ENCODE measurements around the gene VGLL4. TPM values are rescaled to one million over a fixed set of nuclear protein-coding genes. Genes with fewer than 3 reads are reported as not detected.

The VGLL4 gene
- total RNA-seq, 3 donors from 2014 or later: 42.5 to 51.3 (median 46.4) TPM

GRCh38 chr3:11554236-11554610, 89.5 kb downstream of the VGLL4 start:
- Histone ChIP-seq H3K9me3 (no peaks in the 10 kb centered on the region), H3K4me3 (no peak overlapping the region), H3K4me1 (ENCODE audit: low read depth) (peaks cover 10% of the 10 kb centered on the region), H3K36me3 (ENCODE audit: low read depth) (no peaks in the 10 kb centered on the region)
- intact Hi-C loops (cut with DNase I, micrococcal nuclease): no loop called here
- DNase-seq: peak in 1 of 3 donors; percentile 21
- ATAC-seq: no peak
- TF ChIP-seq CTCF (IDR thresholded peaks at IDR 0.05): no peak

- intact Hi-C loops (cut with DNase I, micrococcal nuclease): no loop called here
- ATAC-seq (no peak), DNase-seq (no peak)
- H3K4me1 ChIP-seq (ENCODE audit: low read depth): peaks cover 10% of the 10 kb centered on the region
- H3K9me3 ChIP-seq: no peaks in the 10 kb centered on the region
- no peak for TF ChIP-seq CTCF (IDR thresholded peaks at IDR 0.05)
- H3K36me3 ChIP-seq (ENCODE audit: low read depth): no peaks in the 10 kb centered on the region
- H3K4me3 ChIP-seq: no peak overlapping the region
Observed at GRCh38 chr3:11553436-11554235, 90.1 kb downstream of the VGLL4 start.

DNA sequence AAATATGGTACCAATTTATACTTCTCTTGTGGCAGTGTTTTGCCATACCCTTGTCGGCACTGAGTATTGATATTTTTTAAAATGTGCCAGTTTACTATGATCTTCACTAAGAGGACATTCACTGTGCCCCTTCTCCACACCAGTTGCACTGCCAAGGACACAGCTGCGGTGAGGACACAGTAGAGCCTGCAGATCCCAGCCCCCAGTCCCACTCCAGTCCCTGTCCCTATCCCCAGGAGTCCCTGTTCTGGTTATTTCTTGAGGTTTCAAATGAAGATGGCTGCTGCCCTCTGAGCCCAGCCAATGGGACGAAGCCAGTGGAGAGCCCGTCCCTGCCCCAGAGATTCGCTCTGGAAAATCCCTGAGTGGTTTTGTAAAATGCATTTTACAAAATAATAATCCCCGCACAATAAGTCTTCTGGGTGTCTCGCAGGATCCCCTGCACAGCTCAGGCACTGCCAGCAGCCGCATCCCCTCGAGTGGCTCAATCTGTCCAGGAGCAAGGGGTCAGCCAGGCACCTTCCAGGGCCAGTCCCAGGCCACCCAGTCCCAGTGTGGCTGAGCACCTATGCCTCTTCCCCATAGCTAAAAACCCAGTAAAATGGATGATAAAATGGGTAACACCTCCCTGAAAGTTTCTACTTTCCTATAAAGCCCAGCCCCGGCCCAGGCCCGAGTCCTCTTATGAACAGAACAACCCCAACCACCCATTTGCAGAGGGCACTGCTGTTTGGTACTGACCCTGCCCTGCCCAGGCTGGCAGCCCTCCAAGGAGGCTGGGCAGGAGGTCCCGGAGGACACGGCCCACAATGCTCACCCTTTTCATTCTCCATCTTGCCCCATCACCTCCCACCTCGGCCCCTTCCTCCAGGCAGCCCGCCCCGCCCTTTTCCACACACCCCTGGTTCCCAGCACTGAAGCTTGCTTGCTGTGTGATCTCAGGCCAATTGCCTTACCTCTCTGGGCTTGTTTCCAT, 91.1 kb downstream of the VGLL4 start:
- TF ChIP-seq CTCF (IDR thresholded peaks at IDR 0.05): no peak
- intact Hi-C loops (cut with DNase I, micrococcal nuclease): no loop called here
- DNase-seq: peak in 1 of 3 donors; percentile 25
- Histone ChIP-seq H3K36me3 (ENCODE audit: low read depth) (no peaks in the 10 kb centered on the region), H3K4me3 (no peak overlapping the region), H3K9me3 (no peaks in the 10 kb centered on the region), H3K4me1 (ENCODE audit: low read depth) (peaks cover 10% of the 10 kb centered on the region)
- no peak for ATAC-seq

DNA sequence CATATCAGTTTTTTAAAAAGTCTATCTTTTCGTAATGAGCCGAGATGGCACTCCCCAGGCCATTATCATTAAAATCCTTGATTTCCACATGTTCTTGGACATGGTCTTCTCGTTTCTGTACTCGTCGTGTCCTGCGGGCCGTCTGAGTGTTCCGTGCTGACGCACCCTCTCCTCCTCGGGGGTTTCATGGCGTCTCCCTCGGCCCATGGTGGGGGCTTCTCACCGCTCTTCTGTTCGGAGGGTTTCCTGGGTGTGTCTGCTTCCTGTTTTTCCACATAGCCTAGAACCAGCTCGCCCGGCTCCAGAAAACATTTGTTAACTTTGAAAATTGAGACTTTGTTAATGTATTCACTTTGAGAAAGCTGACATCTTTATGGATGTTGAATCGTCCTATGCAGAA, 92.7 kb downstream of the VGLL4 start:
- peak in 1 of 3 donors; percentile 20 for DNase-seq
- Histone ChIP-seq H3K36me3 (ENCODE audit: low read depth) (no peaks in the 10 kb centered on the region), H3K9me3 (no peaks in the 10 kb centered on the region), H3K4me1 (ENCODE audit: low read depth) (peaks cover 3% of the 10 kb centered on the region), H3K4me3 (no peak overlapping the region)
- intact Hi-C loops (cut with DNase I, micrococcal nuclease): no loop called here
- no peak for ATAC-seq
- TF ChIP-seq CTCF (IDR thresholded peaks at IDR 0.05): no peak

DNA sequence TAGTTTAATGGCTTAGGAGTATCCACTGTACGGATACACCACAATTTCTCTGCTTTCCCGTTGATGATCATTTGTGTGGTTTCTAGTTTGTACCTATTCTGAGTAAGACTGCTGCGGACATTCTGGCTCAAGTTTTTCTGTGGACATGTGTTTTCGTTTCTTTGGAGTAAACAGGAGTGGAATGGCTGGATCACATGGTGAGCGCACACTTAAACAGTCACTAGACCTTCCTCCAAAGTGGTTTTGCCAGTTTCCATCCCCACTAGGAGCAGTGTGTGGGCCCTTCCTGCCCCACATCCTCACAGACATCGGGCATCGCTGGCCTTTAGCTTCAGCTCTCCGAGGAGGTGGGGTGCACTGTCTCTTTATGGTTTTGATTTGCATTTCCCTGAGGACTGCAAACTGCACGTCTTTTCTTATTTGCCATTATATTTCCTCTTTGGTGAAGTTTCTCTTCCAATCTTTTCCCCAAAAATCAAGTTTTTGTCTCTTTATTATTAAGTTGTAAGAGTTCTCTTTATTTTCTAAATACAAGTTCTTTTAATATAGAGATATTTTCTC, 94.1 kb downstream of the VGLL4 start:
- Histone ChIP-seq H3K36me3 (ENCODE audit: low read depth) (no peaks in the 10 kb centered on the region), H3K4me1 (ENCODE audit: low read depth) (peaks cover 3% of the 10 kb centered on the region), H3K9me3 (no peaks in the 10 kb centered on the region), H3K4me3 (no peak overlapping the region)
- intact Hi-C loops (cut with DNase I, micrococcal nuclease): no loop called here
- no peak for DNase-seq
- ATAC-seq: no peak
- no peak for TF ChIP-seq CTCF (IDR thresholded peaks at IDR 0.05)
